Measurements from ENCODE around the gene BEND2. TPM values are rescaled to one million over a fixed set of nuclear protein-coding genes. Genes with fewer than 3 reads are reported as not detected.

BEND2 gene
- total RNA-seq, 4 donors from 2014 or later = not detected

DNA sequence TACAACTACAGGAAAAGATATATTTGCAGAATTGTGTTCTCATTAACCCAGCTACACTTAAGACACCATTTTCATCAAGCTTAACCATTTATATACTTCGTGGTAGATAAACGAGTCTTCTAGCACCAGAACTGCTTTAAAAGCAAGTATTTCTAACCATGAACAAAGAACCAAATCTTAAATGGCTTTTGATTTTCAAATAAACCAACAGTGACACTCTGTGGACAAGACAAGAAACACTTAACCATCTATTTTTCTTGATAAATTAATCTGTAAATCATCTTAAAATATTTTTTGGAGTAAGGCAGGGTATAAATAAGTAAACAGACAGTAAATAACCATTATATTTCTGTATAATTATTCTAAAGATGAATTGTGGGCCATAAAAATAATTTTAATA is 10.2 kb downstream of the BEND2 start:
- TF ChIP-seq POLR2AphosphoS5 (IDR thresholded peaks at IDR 0.05) = no peak
- TF ChIP-seq EP300 (IDR thresholded peaks at IDR 0.05) = no peak
- TF ChIP-seq, protein P1, sequence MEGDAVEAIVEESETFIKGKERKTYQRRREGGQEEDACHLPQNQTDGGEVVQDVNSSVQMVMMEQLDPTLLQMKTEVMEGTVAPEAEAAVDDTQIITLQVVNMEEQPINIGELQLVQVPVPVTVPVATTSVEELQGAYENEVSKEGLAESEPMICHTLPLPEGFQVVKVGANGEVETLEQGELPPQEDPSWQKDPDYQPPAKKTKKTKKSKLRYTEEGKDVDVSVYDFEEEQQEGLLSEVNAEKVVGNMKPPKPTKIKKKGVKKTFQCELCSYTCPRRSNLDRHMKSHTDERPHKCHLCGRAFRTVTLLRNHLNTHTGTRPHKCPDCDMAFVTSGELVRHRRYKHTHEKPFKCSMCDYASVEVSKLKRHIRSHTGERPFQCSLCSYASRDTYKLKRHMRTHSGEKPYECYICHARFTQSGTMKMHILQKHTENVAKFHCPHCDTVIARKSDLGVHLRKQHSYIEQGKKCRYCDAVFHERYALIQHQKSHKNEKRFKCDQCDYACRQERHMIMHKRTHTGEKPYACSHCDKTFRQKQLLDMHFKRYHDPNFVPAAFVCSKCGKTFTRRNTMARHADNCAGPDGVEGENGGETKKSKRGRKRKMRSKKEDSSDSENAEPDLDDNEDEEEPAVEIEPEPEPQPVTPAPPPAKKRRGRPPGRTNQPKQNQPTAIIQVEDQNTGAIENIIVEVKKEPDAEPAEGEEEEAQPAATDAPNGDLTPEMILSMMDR (IDR thresholded peaks at IDR 0.05) = no peak
- TF ChIP-seq POLR2A (IDR thresholded peaks at IDR 0.05) = no peak
- no peaks in the 10 kb centered on the region for H3K4me1 ChIP-seq
- no peaks in the 10 kb centered on the region for H3K9me3 ChIP-seq
- DNase-seq (ENCODE audit: low spot score in 2 of 2) = no peak
- 22% methylated on average over 2 of the region's 2 CpGs for WGBS
- H3K4me3 ChIP-seq = no peak overlapping the region
- H3K36me3 ChIP-seq = no peaks in the 10 kb centered on the region
- H3K27ac ChIP-seq = no peak overlapping the region
- no peaks in the 10 kb centered on the region for H3K27me3 ChIP-seq

DNA sequence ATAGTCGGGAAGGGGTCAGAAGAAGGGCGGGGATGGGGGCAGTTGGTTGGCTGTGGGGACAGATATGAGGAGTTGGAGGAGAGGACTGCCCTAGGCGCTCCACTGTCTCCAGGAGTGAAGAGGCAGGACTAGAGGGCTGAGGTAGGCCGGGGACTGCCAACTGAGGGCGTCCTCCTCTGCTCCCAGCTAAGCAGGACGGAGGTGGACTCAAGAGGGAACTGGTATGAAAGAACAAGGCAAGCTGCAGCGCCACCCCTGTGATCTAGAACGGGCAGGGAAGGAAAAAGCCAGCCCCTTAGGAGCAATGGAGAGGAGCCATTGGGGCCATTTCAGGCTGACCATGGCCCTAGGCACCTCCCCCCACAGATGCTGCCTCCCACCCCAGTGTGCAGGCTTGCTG is 14.0 kb downstream of the BEND2 start:
- TF ChIP-seq, protein P1 (IDR thresholded peaks at IDR 0.05) = no peak
- TF ChIP-seq POLR2AphosphoS5 (IDR thresholded peaks at IDR 0.05) = no peak
- TF ChIP-seq POLR2A (IDR thresholded peaks at IDR 0.05) = no peak
- no peaks in the 10 kb centered on the region for H3K4me1 ChIP-seq
- H3K27me3 ChIP-seq = no peaks in the 10 kb centered on the region
- H3K9me3 ChIP-seq = no peaks in the 10 kb centered on the region
- H3K27ac ChIP-seq = no peak overlapping the region
- H3K4me3 ChIP-seq = no peak overlapping the region
- no peak for DNase-seq (ENCODE audit: low spot score in 2 of 2)
- WGBS = 68% methylated on average over 8 of the region's 8 CpGs
- H3K36me3 ChIP-seq = no peaks in the 10 kb centered on the region

DNA sequence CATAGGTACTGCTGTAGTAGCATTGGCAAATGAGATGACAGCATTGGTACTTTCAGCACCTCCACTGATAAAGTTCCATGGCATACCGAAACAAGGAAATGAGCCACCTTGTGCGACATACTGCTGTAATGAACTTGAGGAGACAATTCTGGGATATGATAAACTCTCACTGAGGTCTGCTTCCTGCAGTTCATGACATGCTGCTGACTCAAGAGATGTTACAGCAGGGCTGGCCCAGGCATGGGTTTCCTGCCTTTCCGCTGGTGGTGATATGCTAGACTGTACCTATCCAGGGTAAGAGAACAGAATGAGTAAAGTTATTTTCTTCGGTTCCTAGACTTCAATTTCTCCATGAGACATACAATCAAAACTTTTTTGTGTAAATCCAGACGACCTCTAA is 17.1 kb downstream of the BEND2 start:
- no peaks in the 10 kb centered on the region for H3K4me1 ChIP-seq
- no peaks in the 10 kb centered on the region for H3K27me3 ChIP-seq
- WGBS = 77% methylated on average over 4 of the region's 5 CpGs
- no peaks in the 10 kb centered on the region for H3K9me3 ChIP-seq
- H3K27ac ChIP-seq = no peak overlapping the region
- no peak for DNase-seq (ENCODE audit: low spot score in 2 of 2)
- H3K4me3 ChIP-seq = no peak overlapping the region
- TF ChIP-seq POLR2A (IDR thresholded peaks at IDR 0.05) (no peak), POLR2AphosphoS5 (IDR thresholded peaks at IDR 0.05) (no peak), EP300 (IDR thresholded peaks at IDR 0.05) (no peak)
- TF ChIP-seq, protein P1 (IDR thresholded peaks at IDR 0.05) = no peak
- no peaks in the 10 kb centered on the region for H3K36me3 ChIP-seq

DNA sequence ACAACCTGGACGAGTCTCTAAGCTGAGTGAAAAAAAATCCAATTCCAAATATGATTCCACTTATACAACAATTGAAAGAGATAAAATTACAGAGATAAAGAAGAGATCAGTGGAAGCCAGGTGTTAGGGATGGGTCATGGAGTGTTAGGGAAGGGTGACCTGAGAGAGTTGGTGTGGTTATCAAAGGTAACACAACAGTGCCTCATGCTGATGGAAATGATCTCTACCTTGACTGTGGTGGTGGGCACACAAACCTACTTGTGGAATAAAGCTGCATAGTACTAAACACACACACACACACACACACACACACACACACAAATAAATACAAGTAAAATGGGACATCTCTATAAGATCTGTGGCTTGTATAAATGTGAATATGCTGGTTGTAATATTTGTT is 26.0 kb downstream of the BEND2 start:
- Histone ChIP-seq H3K9me3 (no peaks in the 10 kb centered on the region), H3K27me3 (no peaks in the 10 kb centered on the region), H3K36me3 (no peaks in the 10 kb centered on the region), H3K4me3 (no peak overlapping the region), H3K27ac (no peak overlapping the region), H3K4me1 (no peaks in the 10 kb centered on the region)
- TF ChIP-seq, protein P1 (IDR thresholded peaks at IDR 0.05) = no peak
- no peak for TF ChIP-seq POLR2AphosphoS5 (IDR thresholded peaks at IDR 0.05)
- no peak for TF ChIP-seq POLR2A (IDR thresholded peaks at IDR 0.05)
- TF ChIP-seq EP300 (IDR thresholded peaks at IDR 0.05) = no peak
- WGBS = 38% methylated on average over 1 of the region's 1 CpG
- DNase-seq (ENCODE audit: low spot score in 2 of 2) = no peak

DNA sequence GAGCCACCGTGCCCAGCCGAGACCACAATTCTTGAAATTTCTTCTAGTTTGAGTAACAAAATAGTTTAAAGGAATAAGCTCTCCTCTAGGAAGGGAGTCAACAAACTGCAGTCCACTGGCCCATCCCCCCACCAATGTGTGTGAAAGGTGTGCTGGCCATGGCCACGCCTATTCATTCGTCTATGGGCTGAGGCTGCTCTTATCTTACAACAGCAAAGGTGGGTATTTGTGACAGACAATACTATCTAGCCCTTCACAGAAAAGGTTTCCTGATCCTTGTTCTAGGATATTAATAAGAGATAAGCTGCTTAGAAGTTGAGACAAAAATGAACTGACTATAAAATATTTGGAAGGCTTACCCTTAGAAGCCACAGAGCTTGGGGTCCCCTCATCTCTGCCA is 41.2 kb downstream of the BEND2 start:
- H3K4me1 ChIP-seq = no peaks in the 10 kb centered on the region
- no peaks in the 10 kb centered on the region for H3K36me3 ChIP-seq
- no peak overlapping the region for H3K4me3 ChIP-seq
- H3K27me3 ChIP-seq = no peaks in the 10 kb centered on the region
- TF ChIP-seq POLR2A (IDR thresholded peaks at IDR 0.05) = no peak
- TF ChIP-seq EP300 (IDR thresholded peaks at IDR 0.05) = no peak
- TF ChIP-seq, protein P1 (IDR thresholded peaks at IDR 0.05) = no peak
- TF ChIP-seq POLR2AphosphoS5 (IDR thresholded peaks at IDR 0.05) = no peak
- no peak overlapping the region for H3K27ac ChIP-seq
- 93% methylated on average over 4 of the region's 4 CpGs for WGBS
- no peaks in the 10 kb centered on the region for H3K9me3 ChIP-seq
- DNase-seq (ENCODE audit: low spot score in 2 of 2) = no peak

All from suprapubic skin (tissue), 4 donors.